Thoracic aorta (tissue), 2 donors: ENCODE results near the gene GNPDA2. TPM values are rescaled to one million over a fixed set of nuclear protein-coding genes. Genes with fewer than 3 reads are reported as not detected.

Experiments used
- ATAC-seq: fragments of 150-250 bp; one replicate; pipeline ENCODE4 v1.8.0; 2017; ENCODE audit warnings: low read depth; ENCODE audit not compliant: insufficient number of reproducible peaks, low FRiP score
- DNase-seq: peaks from one replicate; pipeline ENCODE4 v3.0.0-alpha.2; 2020; ENCODE audit warnings: low spot score
- H3K27ac ChIP-seq, 2 donors: fragments of 200-600 bp; sonication (generic); 1 replicate in 1 of 2; 2 replicates in 1 of 2; pipeline ENCODE4 v1.5.1; 2016; ENCODE audit warnings: mild to moderate bottlenecking in 2 of 2, moderate library complexity in 2 of 2
- H3K27me3 ChIP-seq: fragments of 200-600 bp; sonication (generic); replicated peaks from 2 replicates; pipeline ENCODE4 v1.6.0; 2016; ENCODE audit warnings: mild to moderate bottlenecking; ENCODE audit not compliant: insufficient read depth
- H3K36me3 ChIP-seq: fragments of 200-600 bp; sonication (generic); one replicate; pipeline ENCODE4 v1.5.1; 2016
- H3K4me1 ChIP-seq, 2 donors: fragments of 200-600 bp; sonication (generic); 1 replicate in 1 of 2; 2 replicates in 1 of 2; pipeline versions ENCODE4 v1.5.1 to v1.6.0; 2016; ENCODE audit warnings: low read depth in 2 of 2, mild to moderate bottlenecking in 1 of 2; ENCODE audit not compliant: control insufficient read depth in 1 of 2
- H3K4me3 ChIP-seq: fragments of 200-600 bp; sonication (generic); 2 replicates; pipeline ENCODE4 v1.5.1; 2016; ENCODE audit warnings: mild to moderate bottlenecking
- H3K9me3 ChIP-seq: fragments of 200-600 bp; sonication (generic); 2 replicates; pipeline ENCODE4 v1.5.1; 2016
- total RNA-seq, 2 donors: library from RNA; depleted of rRNA; stranded (reverse); fragments of >200 nt; gene quantifications; one replicate each; pipeline versions ENCODE4 v1.1.0 to v1.2.3, GENCODE V29; 2016
- TF ChIP-seq, protein P1 (sequence below): fragments of 200-600 bp; sonication (generic); IDR thresholded peaks from one replicate; pipeline ENCODE4 v1.5.1; 2019; ENCODE audit warnings: antibody characterized with exemption

The GNPDA2 gene
- total RNA-seq: 10 to 100 TPM; 11.6 to 15.3 TPM

DNA sequence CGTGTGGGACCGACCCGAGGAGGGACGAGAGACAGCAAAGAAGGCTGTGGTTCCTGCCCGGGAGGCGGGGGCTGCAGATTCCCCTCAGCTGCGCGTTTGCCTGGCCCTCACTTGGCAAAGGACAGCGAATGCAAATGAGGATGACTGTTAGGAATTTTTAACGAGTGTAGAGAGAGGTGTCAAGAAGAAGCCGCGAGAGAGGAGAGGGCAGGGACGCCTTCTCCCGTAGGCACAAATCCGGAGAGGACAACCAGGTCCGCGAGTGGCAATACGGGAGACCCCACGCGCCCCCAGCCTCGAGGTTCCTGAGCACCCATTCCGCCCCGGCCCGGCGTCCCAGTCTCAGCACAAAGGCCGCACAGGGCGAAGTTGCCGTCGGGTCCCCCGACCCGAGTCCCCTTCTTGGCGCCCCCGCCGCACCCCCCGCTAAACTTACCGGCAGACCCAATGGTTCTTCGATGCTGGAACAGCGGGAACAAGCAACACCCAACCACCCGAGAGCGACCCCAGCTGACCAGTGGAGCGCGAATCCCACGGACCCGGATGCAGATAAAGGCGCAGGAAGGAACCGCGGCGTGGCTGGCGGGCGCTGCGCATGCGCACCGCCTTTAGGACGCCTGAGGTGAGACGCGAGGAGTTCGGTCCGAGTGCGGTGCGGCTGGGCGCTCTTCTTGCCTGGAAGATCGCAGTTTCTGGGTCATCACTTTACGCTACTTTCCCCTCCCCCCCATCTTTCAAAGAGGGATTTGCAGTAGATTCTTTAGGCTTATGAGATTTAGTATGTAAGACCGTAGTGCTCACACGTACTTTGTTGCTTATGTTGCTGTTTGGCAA is at the start of gene GNPDA2:
Gene GNPDA2 (minus strand): TSS at position 519 of the 834 bp plus-strand sequence. CDS start 4,349 bp downstream, outside the sequence.
- Histone ChIP-seq H3K27me3 (no peaks in the 10 kb centered on the region), H3K9me3 (no peaks in the 10 kb centered on the region), H3K36me3 (no peaks in the 10 kb centered on the region), H3K4me1 (peaks cover 6 to 16% of the 10 kb centered on the region in 2 donors), H3K4me3 (peak within 1 kb of the TSS; percentile 92), H3K27ac (peak within 1 kb of the TSS; percentile 72 to 84)
- ATAC-seq (peak; percentile 79), DNase-seq (peak; percentile 74)
- TF ChIP-seq, protein P1, sequence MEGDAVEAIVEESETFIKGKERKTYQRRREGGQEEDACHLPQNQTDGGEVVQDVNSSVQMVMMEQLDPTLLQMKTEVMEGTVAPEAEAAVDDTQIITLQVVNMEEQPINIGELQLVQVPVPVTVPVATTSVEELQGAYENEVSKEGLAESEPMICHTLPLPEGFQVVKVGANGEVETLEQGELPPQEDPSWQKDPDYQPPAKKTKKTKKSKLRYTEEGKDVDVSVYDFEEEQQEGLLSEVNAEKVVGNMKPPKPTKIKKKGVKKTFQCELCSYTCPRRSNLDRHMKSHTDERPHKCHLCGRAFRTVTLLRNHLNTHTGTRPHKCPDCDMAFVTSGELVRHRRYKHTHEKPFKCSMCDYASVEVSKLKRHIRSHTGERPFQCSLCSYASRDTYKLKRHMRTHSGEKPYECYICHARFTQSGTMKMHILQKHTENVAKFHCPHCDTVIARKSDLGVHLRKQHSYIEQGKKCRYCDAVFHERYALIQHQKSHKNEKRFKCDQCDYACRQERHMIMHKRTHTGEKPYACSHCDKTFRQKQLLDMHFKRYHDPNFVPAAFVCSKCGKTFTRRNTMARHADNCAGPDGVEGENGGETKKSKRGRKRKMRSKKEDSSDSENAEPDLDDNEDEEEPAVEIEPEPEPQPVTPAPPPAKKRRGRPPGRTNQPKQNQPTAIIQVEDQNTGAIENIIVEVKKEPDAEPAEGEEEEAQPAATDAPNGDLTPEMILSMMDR: no peak

DNA sequence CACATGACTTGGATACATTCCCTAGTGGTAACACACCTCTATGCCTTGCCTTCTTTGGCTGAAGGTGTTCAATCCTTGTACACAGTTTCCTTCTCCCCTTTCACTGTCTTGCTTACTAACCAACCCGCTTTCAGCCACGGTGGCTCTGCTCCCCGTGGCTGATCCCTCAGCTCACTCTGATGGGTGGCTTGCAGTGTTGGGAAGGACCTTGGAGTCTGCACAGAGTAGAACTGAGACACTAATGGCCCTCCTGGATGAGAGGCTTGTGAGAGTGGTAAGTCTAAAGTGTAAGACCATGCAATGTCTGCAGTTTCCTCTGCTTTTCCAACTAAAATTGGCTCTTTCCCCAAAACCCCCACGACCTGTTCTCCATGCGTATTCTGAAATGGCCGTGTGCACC is 46.0 kb upstream of the GNPDA2 start:
- DNase-seq: no peak
- H3K27me3 ChIP-seq: no peaks in the 10 kb centered on the region
- H3K4me1 ChIP-seq: no peaks in the 10 kb centered on the region
- no peaks in the 10 kb centered on the region for H3K9me3 ChIP-seq
- H3K36me3 ChIP-seq: no peaks in the 10 kb centered on the region
- H3K4me3 ChIP-seq: no peak overlapping the region
- H3K27ac ChIP-seq: no peak overlapping the region
- TF ChIP-seq, protein P1: no peak
- no peak for ATAC-seq

DNA sequence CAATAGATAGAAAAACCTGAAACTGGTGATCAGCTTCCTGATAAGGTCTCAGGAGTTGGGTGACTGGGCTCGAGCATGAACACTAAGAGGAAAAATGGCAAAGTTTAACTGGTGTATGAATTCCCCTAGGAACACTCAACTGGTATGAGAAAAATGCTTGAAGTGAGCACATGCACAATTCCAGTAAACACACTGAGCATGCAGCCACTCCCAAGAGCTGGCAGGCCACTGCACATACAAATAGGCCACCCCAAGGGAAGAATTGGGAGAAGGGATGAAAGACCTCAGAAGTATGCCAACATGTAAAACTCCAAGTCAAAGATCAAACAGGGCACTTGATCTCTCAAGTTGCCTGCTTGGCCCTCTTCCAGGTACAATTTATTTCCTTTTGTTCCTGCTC is 45.4 kb upstream of the GNPDA2 start:
- no peaks in the 10 kb centered on the region for H3K4me1 ChIP-seq
- TF ChIP-seq, protein P1: no peak

DNA sequence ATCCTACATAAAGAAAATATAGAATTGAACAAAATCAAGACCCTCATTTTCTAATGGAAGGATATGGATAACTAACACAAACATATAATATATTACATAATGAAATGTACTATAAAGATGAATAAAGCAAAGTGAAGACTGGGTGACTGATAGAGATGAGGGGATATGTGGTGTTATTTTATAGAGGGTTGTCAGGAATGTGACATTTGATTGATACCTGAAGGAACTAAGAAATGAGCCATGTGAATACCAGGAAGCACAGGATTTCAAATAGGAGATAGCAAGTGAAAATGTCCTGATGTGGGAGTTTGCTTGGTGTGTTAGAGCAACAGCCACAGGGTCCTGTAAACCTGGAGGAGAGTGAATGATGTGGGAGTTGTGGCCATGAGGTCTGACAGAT is 40.1 kb upstream of the GNPDA2 start:
- ATAC-seq: no peak
- no peaks in the 10 kb centered on the region for H3K4me1 ChIP-seq
- H3K27ac ChIP-seq: no peak overlapping the region
- TF ChIP-seq, protein P1: no peak
- no peaks in the 10 kb centered on the region for H3K27me3 ChIP-seq
- H3K4me3 ChIP-seq: no peak overlapping the region
- H3K9me3 ChIP-seq: no peaks in the 10 kb centered on the region
- no peaks in the 10 kb centered on the region for H3K36me3 ChIP-seq
- DNase-seq: no peak

More for the DNA sequence above, 45.4 kb upstream of the GNPDA2 start:
- no peak overlapping the region for H3K27ac ChIP-seq
- H3K4me3 ChIP-seq: no peak overlapping the region
- no peak for ATAC-seq
- H3K27me3 ChIP-seq: no peaks in the 10 kb centered on the region
- H3K9me3 ChIP-seq: no peaks in the 10 kb centered on the region
- DNase-seq: no peak
- H3K36me3 ChIP-seq: no peaks in the 10 kb centered on the region

DNA sequence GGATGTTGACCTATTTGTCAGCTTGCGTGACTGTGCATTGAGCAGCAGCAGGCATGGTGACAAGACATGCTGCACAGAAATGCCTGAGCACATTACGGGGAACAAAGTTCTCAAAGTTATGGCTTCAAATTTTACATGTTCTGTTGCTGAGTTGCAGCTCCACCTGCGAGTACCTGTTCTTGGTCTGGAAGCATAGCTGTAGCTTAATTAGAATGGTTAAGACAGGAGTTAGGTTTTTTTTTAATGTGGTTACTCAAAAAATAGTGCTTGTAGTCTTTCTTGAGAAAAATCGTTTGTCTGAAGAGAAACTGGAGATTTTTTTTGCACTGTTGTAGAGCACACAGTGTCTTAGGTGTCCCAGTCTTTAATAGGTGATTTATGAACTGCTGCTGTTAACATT is 38.8 kb upstream of the GNPDA2 start:
- DNase-seq (no peak), ATAC-seq (no peak)
- Histone ChIP-seq H3K36me3 (no peaks in the 10 kb centered on the region), H3K4me3 (no peak overlapping the region), H3K27ac (no peak overlapping the region), H3K27me3 (no peaks in the 10 kb centered on the region), H3K9me3 (no peaks in the 10 kb centered on the region), H3K4me1 (no peaks in the 10 kb centered on the region)
- TF ChIP-seq, protein P1: no peak
